ENCODE results near the gene PCCA.

PCCA gene

GRCh38 chr13:100438059-100438788 is 349.3 kb downstream of the PCCA start:
- Histone ChIP-seq H4K20me1 (ENCODE audit: insufficient read depth, low read length) (no peaks in the 10 kb centered on the region), H3K27me3 (ENCODE audit: insufficient read depth, low read length) (no peaks in the 10 kb centered on the region), H3K27ac (ENCODE audit: low read depth, low read length, poor library complexity, severe bottlenecking) (no peak overlapping the region), H3K9me3 (ENCODE audit: low read length) (no peaks in the 10 kb centered on the region), H3K4me1 (ENCODE audit: insufficient read depth, low read length, severe bottlenecking) (no peaks in the 10 kb centered on the region), H3K79me2 (ENCODE audit: insufficient read depth, low read length) (no peaks in the 10 kb centered on the region), H3K4me3 (ENCODE audit: low read depth, low read length, poor library complexity, severe bottlenecking) (no peak overlapping the region), H2AFZ (ENCODE audit: low read length) (no peak overlapping the region), H3K9me2 (ENCODE audit: low read depth, low read length) (no peaks in the 10 kb centered on the region), H3K36me3 (ENCODE audit: insufficient read depth, low read length) (no peaks in the 10 kb centered on the region), H3F3A (ENCODE audit: insufficient read depth, low read length) (no peaks in the 10 kb centered on the region), H3K9ac (ENCODE audit: low read length) (no peak overlapping the region), H3K4me2 (ENCODE audit: low read length) (no peak overlapping the region)
- TF ChIP-seq EZH2 (IDR thresholded peaks at IDR 0.05; ENCODE audit: borderline replicate concordance, low read length) (no peak), CTCF (IDR thresholded peaks at IDR 0.05; ENCODE audit: low read length) (no peak)

GRCh38 chr13:100439247-100439970 is 350.5 kb downstream of the PCCA start:
- H4K20me1 ChIP-seq (ENCODE audit: insufficient read depth, low read length): no peaks in the 10 kb centered on the region
- no peaks in the 10 kb centered on the region for H3F3A ChIP-seq (ENCODE audit: insufficient read depth, low read length)
- H3K4me2 ChIP-seq (ENCODE audit: low read length): no peak overlapping the region
- H3K79me2 ChIP-seq (ENCODE audit: insufficient read depth, low read length): no peaks in the 10 kb centered on the region
- no peak overlapping the region for H3K9ac ChIP-seq (ENCODE audit: low read length)
- no peaks in the 10 kb centered on the region for H3K36me3 ChIP-seq (ENCODE audit: insufficient read depth, low read length)
- TF ChIP-seq EZH2 (IDR thresholded peaks at IDR 0.05; ENCODE audit: borderline replicate concordance, low read length) (no peak), CTCF (IDR thresholded peaks at IDR 0.05; ENCODE audit: low read length) (no peak)
- no peak overlapping the region for H3K4me3 ChIP-seq (ENCODE audit: low read depth, low read length, poor library complexity, severe bottlenecking)
- H3K9me3 ChIP-seq (ENCODE audit: low read length): no peaks in the 10 kb centered on the region
- H3K27ac ChIP-seq (ENCODE audit: low read depth, low read length, poor library complexity, severe bottlenecking): no peak overlapping the region
- H3K27me3 ChIP-seq (ENCODE audit: insufficient read depth, low read length): no peaks in the 10 kb centered on the region
- no peak overlapping the region for H2AFZ ChIP-seq (ENCODE audit: low read length)
- H3K9me2 ChIP-seq (ENCODE audit: low read depth, low read length): no peaks in the 10 kb centered on the region
- no peaks in the 10 kb centered on the region for H3K4me1 ChIP-seq (ENCODE audit: insufficient read depth, low read length, severe bottlenecking)

- no peak overlapping the region for H3K27ac ChIP-seq (ENCODE audit: low read depth, low read length, poor library complexity, severe bottlenecking)
- no peaks in the 10 kb centered on the region for H3K9me2 ChIP-seq (ENCODE audit: low read depth, low read length)
- no peaks in the 10 kb centered on the region for H3K27me3 ChIP-seq (ENCODE audit: insufficient read depth, low read length)
- no peaks in the 10 kb centered on the region for H3K9me3 ChIP-seq (ENCODE audit: low read length)
- H3K4me3 ChIP-seq (ENCODE audit: low read depth, low read length, poor library complexity, severe bottlenecking): no peak overlapping the region
- no peaks in the 10 kb centered on the region for H3K79me2 ChIP-seq (ENCODE audit: insufficient read depth, low read length)
- H4K20me1 ChIP-seq (ENCODE audit: insufficient read depth, low read length): no peaks in the 10 kb centered on the region
- H2AFZ ChIP-seq (ENCODE audit: low read length): no peak overlapping the region
- no peak overlapping the region for H3K4me2 ChIP-seq (ENCODE audit: low read length)
- TF ChIP-seq CTCF (IDR thresholded peaks at IDR 0.05; ENCODE audit: low read length): no peak
- no peak for TF ChIP-seq EZH2 (IDR thresholded peaks at IDR 0.05; ENCODE audit: borderline replicate concordance, low read length)
- H3K36me3 ChIP-seq (ENCODE audit: insufficient read depth, low read length): no peaks in the 10 kb centered on the region
- H3F3A ChIP-seq (ENCODE audit: insufficient read depth, low read length): no peaks in the 10 kb centered on the region
- no peak overlapping the region for H3K9ac ChIP-seq (ENCODE audit: low read length)
- H3K4me1 ChIP-seq (ENCODE audit: insufficient read depth, low read length, severe bottlenecking): no peaks in the 10 kb centered on the region
These were observed 352.0 kb downstream of the PCCA start for GRCh38 chr13:100440751-100441425.

Measured in OCI-LY1 (cell line).